ENCODE data around the gene LRRC14B. TPM values are rescaled to one million over a fixed set of nuclear protein-coding genes. Genes with fewer than 3 reads are reported as not detected.

LRRC14B gene
- total RNA-seq, 1 donor from 2014 or later: not detected

- DNase-seq (ENCODE audit: extremely low read depth, low read depth, low spot score): no peak
Measured at GRCh38 chr5:173392-174290, 17.7 kb upstream of the LRRC14B start.

GRCh38 chr5:174291-174600, 17.0 kb upstream of the LRRC14B start:
- no peak for DNase-seq (ENCODE audit: extremely low read depth, low read depth, low spot score)

DNA sequence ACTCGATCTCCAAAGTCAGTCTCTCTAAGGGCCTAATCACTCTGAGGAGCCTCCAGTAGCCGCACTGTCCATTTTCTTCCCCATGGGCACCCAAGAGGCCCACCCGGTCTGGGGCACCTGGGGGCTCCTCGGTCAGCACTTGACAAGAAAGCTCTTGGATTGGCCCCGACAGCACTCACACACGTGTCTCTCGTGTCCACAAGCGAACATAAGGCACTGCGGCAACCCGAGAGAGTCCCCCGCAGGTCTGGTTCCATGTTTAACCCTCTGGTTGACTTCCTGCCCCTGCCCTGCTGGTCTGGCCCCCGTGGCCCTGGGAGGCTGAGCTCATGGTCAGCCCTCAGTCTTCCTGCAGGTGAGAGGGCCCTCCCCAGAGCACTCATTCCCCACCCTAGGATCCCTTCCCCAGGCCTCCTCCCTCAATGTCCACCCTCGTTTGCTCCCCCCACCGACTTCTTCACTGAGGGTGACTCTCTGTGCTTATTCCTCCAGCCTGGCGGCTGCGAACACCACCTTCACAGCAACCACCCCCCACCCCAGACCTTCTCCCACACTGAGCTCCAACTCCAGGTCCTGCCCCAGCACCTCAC, 16.3 kb upstream of the LRRC14B start:
- no peak for DNase-seq (ENCODE audit: extremely low read depth, low read depth, low spot score)

DNA sequence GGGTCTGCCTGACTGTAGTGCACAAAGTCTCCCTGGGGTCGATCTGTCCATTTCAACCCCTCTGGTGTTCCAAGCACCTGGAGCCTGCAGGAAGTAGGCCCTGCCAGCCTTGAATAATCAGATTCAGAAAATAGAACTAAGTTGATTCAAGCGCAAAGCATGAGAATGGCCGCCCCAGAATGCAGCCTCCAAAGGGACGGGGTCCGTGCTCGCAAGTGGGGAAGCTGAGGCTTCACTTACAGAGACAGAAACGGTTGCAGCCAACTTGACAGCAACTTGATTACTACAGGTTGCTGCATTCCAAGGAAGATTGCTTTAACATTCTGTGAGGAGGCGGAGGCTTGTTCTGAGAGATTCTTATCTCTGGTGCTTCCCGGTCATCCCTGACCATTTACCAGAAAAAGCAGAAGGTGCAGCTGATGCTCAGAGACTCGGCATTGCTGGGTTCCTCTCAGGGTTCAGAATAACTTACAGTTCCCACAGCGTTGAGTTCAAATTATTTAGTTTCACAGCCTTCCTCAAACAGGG, 14.9 kb upstream of the LRRC14B start:
- DNase-seq (ENCODE audit: extremely low read depth, low read depth, low spot score): no peak

DNA sequence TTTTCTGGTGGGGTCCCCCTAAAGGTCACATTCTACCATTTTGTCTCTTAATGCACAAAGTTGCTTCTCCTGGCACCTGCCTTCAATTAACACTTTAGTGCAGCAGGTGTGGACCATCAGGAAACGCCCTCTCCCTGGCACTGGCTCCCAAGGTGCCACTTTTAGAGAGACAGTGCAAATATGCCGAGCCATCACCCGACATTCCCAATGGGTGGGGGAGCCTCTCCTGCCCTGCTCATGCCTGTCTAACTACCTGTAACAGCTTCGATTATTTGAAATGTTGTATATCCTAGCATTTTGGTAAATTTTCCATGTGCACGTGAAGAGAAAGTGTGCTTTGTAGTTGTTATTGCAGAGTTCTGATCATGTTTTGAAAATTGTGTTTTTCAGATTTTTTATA, 13.2 kb upstream of the LRRC14B start:
- no peak for DNase-seq (ENCODE audit: extremely low read depth, low read depth, low spot score)

DNA sequence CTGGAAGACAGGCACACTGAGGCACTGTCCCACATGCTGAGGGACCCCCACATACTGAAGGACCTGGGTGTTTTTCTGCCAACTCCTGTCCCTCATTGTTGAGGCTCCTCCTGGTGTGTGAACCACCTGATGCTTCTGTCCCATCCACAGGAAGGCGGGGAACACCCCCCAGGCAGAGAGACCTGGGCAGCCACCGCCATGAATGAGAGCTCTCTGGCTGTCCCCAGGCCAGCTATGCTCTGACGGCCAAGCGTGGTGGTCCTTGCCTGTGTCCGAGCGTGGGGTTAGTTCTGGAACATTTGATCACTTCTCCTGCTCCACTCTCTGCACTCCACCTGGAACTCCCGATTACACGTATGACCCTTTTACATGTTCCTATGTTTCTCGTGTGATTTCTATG, 11.9 kb upstream of the LRRC14B start:
- no peak for DNase-seq (ENCODE audit: extremely low read depth, low read depth, low spot score)

- no peak for DNase-seq (ENCODE audit: extremely low read depth, low read depth, low spot score)
Measured at GRCh38 chr5:180286-180918, 10.9 kb upstream of the LRRC14B start.

- no peak for DNase-seq (ENCODE audit: extremely low read depth, low read depth, low spot score)
Measured at GRCh38 chr5:181160-181559, 10.1 kb upstream of the LRRC14B start.

DNA sequence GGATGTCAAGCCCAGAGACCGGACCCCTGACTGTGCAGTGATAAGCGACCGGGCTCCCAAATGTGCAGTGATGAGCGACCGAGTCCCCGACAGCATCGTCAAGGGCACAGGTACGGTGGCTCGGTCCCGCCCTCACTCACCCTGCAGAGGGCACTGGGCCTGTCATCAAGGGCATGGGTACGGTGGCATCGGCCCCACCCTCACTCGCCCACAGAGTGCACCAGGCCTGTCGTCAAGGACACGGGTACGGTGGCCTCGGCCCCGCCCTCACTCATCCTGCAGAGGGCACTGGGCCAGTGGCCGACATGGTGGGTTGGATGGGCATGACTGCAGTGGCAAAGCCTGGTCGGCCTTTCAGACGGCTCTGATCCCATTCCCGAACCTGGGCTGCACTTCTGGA, 9.7 kb upstream of the LRRC14B start:
- no peak for DNase-seq (ENCODE audit: extremely low read depth, low read depth, low spot score)

DNA sequence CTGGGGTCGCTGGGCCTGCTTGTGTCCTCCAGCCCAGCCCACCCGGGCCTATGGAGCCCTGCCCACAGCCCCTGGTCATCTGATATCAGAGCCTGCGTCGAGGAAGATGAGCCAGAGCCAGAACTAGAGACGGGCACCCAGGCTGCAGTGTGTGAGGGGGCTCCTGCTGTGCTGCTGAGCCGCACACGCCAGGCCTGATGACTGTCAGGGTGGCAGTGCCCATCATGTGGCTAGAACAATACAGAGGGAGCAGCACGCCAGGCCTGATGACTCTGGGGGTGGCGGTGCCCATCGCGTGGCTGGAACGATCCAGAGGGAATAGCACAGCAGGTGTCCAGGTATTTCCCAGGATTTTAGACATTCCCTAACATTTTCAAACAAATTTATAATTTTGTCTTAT, 9.2 kb upstream of the LRRC14B start:
- DNase-seq (ENCODE audit: extremely low read depth, low read depth, low spot score): no peak

GRCh38 chr5:184471-184870, 6.8 kb upstream of the LRRC14B start:
- DNase-seq (ENCODE audit: extremely low read depth, low read depth, low spot score): no peak

DNA sequence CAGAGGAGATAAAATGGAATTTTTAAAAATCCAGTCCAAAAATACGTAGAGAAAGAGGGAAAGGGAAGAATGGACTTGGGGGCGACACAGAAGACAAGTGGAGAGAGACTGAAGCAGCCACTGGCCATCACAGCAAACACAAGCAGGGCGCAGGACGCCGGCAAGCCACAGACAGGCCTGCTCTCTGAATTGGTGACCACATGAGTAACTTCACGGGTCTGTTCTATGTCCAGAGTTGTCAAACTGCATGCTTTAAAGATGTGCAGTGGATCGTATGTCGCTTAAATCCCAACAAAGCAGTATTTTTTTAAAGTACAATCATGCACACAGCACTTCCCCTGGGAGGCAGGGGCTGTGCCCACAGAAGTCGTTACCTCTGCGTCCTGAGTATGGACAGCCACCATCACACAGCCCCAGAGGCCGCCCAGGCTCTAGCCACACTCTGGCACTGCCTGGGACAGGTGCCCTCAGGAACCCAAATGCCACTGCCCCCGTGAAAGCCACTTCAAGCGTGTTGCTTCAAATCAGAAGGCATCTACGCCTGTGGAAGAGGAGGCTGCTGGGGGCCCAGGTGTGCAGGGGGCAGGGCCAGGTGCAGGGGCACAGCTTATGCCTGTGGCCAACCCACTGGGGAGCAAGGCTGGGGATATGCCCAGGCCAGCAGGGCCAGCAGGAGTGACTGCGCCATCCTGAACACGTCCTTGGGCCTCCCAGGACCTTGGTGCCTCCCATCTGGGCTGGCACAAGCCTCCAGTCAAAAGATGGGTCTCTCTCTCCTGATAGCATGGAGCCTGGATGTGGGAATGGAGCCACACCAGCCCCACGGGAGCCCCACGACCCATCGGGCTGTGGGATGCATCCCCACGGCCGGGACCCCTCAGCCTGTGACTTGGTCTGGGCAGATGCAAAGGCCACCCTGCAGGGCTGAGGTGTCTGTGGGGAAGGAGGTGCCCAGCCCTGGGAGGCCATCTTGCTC, 5.9 kb upstream of the LRRC14B start:
- no peak for DNase-seq (ENCODE audit: extremely low read depth, low read depth, low spot score)

DNA sequence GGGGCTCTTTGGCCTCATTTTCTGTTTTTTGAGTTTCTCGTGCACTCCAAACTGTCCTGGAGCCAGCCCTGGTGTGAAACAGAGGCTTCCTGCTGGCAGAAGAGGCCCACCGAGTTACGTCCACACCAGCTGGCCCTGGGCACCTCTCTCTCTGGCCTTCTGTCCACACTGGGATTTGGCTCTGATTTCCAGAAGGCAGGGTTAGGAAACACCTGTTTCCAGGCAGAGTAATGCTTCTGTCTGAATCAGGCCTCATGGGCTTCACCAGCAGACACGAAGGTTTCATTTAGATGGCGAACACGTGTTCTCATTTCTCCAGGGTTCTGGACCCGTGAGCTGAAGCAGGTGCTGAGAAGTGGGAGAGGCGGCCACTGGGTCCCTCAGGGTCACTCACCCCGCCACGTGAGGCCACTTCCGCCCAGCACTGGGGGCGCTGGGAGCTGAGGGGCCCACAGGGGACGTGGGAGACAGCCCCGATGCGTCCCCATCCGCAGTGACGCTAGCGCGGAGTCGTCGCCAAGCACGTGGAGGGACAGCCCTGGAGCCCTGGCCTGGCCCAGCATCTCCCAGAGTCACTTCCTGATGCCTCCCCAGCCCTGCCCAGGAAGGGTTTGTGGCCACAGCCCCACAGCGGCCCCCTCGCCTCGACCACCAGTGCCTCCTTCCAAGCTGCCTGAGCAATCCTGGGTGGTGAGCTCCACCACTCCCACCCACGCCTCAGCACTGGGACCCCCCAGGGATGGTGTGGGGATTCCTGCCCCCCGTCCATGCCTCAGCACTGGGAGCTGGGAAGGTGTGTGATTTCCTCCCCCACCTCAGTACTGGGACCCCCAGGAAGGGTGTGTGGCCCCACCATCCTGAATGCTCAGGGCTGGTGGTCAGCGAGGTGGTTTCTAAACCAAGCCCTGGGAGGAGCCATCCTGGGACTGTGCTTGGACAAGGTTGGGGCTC, 4.9 kb upstream of the LRRC14B start:
- DNase-seq (ENCODE audit: extremely low read depth, low read depth, low spot score): no peak

DNA sequence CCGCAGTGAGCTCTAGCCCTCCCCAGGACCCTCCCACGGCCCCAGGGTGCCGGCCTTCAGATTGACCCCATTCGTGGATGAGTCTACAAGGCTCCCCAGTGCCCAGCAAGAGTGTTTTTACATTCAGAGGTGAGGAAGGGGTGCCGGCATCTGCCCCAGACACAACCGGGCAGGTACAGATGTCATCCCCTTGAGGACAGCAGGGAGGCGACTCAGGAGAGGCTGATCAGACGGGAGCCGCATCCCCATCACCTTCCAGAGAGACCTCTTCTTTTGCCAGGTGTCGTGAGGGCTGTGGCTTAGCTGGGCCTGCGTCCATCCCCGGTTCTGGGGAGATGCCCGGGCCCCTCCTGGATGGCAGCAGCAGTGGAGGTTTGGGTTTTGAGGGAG, 4.3 kb upstream of the LRRC14B start:
- DNase-seq (ENCODE audit: extremely low read depth, low read depth, low spot score): no peak

DNA sequence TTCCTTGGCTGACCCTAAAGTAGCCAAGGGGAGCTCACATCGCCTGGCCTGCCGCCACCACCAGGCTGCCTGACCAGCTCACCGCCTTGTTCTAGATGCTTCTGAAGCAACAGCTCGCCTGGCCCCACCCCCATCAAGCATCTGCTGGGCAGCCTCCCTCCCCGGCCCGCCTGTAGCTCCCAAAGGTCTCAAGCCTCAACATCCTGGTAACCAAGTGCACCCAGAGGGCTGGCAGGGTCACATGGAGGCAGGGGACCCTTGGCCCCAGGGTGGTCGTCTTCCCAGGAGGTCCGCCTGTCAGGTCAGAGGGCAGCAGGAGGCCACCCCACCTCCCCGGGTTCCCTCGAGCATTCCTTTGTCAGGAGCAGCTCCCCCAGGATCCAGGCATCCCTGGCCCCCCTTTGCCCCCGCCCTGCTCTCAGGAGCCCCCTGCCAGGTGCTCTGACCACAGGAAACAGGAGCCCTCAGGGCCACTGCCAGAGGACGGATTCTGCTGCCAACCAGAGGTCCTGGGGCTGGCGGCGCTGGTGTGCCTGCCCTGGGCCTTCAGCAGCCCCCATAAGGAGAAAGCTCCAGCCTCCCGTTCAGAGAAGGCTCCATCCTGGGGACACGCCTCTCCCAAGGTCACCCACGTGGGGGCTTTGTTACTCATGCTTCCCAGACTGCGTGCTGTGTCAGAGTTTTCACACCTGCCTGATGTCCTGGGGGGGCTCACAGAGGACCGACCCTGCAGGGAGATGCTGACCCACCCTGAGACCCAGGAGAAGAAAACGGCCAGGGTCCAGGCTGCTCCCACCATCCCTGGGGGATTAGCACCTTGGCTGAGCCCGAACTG, 3.5 kb upstream of the LRRC14B start:
- DNase-seq (ENCODE audit: extremely low read depth, low read depth, low spot score): no peak

DNA sequence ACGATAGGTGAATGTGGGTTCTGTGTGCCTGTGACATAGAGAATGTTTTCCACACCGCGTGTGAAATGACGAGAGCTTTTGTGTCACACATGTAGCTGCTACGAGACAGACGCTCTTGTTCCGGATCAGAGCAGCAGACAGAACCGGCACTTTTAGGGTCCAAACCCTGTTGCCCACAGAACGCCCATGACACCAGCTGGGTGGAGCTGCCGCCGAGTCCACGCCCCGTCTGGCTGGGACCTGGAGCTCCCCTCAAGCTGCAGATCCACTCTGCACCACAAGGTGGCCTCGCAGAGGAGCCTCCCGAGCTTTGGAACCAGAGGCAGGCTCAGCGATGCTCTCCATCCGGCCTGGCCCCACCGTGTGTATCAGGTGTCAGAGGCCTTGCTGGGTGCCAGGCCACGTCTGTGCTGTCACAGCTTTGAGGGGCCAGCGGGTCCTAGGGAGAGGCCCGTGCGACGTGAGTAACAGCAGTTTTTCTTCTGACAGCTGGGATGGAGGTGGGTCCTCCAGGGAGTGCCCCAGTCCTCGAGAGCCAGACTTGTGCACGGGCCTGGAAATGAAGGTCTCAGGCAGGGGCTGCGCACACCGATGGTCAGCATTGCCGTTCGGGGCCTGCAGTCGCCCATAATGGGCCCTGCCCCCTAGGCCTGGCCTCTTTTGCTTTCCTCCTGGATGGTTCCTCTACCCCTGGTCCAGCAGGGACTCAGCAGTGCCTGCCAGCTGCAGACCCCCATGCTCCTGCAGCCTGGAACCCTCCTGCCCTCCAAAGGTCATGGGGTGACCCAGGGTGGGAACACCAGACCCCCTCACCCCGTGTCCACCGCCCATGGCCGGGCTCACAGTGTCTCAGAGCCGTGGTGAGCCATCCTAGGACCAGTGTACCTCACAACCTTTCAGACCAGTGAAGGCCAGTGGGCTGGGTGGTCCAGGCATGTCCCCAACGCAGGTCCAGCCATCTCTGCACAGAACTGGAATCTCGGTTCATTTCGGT, 2.5 kb upstream of the LRRC14B start:
- DNase-seq (ENCODE audit: extremely low read depth, low read depth, low spot score): no peak

GRCh38 chr5:189486-189885, 1.8 kb upstream of the LRRC14B start:
- DNase-seq (ENCODE audit: extremely low read depth, low read depth, low spot score): no peak

DNA sequence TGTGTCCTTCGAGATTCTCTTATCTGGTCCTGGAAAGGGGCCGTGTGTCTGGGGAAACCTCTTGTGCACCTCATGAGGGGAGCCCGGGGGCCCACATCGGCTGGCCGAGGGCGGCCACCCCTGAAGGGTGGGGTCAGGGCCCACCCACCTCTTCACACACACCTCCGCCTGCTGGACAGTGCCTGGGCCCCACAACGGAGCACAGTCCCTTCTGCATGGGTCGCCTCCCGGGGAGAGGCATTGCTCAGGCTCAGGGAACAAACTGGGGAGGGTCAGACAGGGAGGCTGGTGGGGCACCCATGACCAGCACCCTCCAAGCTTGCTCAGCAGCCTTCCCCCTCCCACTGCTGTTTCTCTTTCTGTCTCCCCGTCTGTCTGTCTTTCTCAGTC, 1.3 kb upstream of the LRRC14B start:
- DNase-seq (ENCODE audit: extremely low read depth, low read depth, low spot score): no peak
